Loucy (cell line): ENCODE measurements around the gene C17orf50.

Experiments
- H2AFZ ChIP-seq: fragments of 200-600 bp; sonication (generic); 2 replicates; pipeline ENCODE4 v1.6.0; 2016; ENCODE audit warnings: antibody characterized with exemption, mild to moderate bottlenecking, low read length, moderate library complexity
- H3F3A ChIP-seq: fragments of 200-600 bp; 2 replicates; pipeline ENCODE4 v1.6.0; 2016; ENCODE audit warnings: antibody characterized with exemption, low read depth, mild to moderate bottlenecking
- H3K27me3 ChIP-seq: fragments of 200-600 bp; sonication (generic); 2 replicates; pipeline ENCODE4 v1.6.1; 2014; ENCODE audit warnings: low read length, mild to moderate bottlenecking; ENCODE audit not compliant: insufficient read depth, poor library complexity, severe bottlenecking
- H3K36me3 ChIP-seq: fragments of 200-600 bp; sonication (generic); 2 replicates; pipeline ENCODE4 v1.6.1; 2016; ENCODE audit warnings: low read length; ENCODE audit not compliant: insufficient read depth
- H3K4me1 ChIP-seq: fragments of 200-600 bp; sonication (generic); 2 replicates; pipeline ENCODE4 v1.5.1; 2014; ENCODE audit warnings: low read length, mild to moderate bottlenecking; ENCODE audit not compliant: insufficient read depth, poor library complexity, severe bottlenecking
- H3K4me2 ChIP-seq: fragments of 200-600 bp; sonication (generic); 2 replicates; pipeline ENCODE4 v1.6.0; 2014; ENCODE audit warnings: antibody characterized with exemption, low read length, low read depth, mild to moderate bottlenecking; ENCODE audit not compliant: poor library complexity, severe bottlenecking
- H3K4me3 ChIP-seq: fragments of 200-600 bp; sonication (generic); 2 replicates; pipeline ENCODE4 v1.5.1; 2014; ENCODE audit warnings: low read length, mild to moderate bottlenecking, mixed read lengths; ENCODE audit not compliant: poor library complexity, severe bottlenecking
- H3K79me2 ChIP-seq: fragments of 200-600 bp; sonication (generic); 2 replicates; pipeline ENCODE4 v1.6.1; 2014; ENCODE audit warnings: low read length; ENCODE audit not compliant: insufficient read depth
- H3K9ac ChIP-seq: fragments of 200-600 bp; sonication (generic); 2 replicates; pipeline ENCODE4 v1.6.0; 2014; ENCODE audit warnings: mild to moderate bottlenecking, low read depth, low read length, moderate library complexity; ENCODE audit not compliant: poor library complexity, severe bottlenecking
- H3K9me2 ChIP-seq: fragments of 200-600 bp; sonication (generic); replicated peaks from 2 replicates; pipeline ENCODE4 v1.6.1; 2016; ENCODE audit warnings: low read depth, low read length, mixed read lengths
- H3K9me3 ChIP-seq: fragments of 200-600 bp; sonication (generic); 2 replicates; pipeline ENCODE4 v1.6.1; 2014; ENCODE audit warnings: mild to moderate bottlenecking, antibody characterized with exemption, low read length, low read depth; ENCODE audit not compliant: insufficient read depth
- H4K20me1 ChIP-seq: fragments of 200-600 bp; sonication (generic); 2 replicates; pipeline ENCODE4 v1.6.0; 2014; ENCODE audit warnings: antibody characterized with exemption, low read length, mild to moderate bottlenecking; ENCODE audit not compliant: insufficient read depth, poor library complexity, severe bottlenecking
- EZH2phosphoT487 ChIP-seq: fragments of 200-600 bp; IDR thresholded peaks from 2 replicates; pipeline ENCODE4 v1.6.1; 2018; ENCODE audit warnings: antibody characterized with exemption, mild to moderate bottlenecking, moderate library complexity, borderline replicate concordance
- TF ChIP-seq, protein P1 (sequence below): fragments of 200-600 bp; sonication (generic); conservative IDR thresholded peaks from 2 replicates; pipeline ENCODE4 v1.5.1; 2014; ENCODE audit warnings: mild to moderate bottlenecking, antibody characterized with exemption, low read length

The C17orf50 gene

GRCh38 chr17:35742496-35742895 is 18.2 kb upstream of the C17orf50 start:
- TF ChIP-seq EZH2phosphoT487 = no peak
- TF ChIP-seq, protein P1, sequence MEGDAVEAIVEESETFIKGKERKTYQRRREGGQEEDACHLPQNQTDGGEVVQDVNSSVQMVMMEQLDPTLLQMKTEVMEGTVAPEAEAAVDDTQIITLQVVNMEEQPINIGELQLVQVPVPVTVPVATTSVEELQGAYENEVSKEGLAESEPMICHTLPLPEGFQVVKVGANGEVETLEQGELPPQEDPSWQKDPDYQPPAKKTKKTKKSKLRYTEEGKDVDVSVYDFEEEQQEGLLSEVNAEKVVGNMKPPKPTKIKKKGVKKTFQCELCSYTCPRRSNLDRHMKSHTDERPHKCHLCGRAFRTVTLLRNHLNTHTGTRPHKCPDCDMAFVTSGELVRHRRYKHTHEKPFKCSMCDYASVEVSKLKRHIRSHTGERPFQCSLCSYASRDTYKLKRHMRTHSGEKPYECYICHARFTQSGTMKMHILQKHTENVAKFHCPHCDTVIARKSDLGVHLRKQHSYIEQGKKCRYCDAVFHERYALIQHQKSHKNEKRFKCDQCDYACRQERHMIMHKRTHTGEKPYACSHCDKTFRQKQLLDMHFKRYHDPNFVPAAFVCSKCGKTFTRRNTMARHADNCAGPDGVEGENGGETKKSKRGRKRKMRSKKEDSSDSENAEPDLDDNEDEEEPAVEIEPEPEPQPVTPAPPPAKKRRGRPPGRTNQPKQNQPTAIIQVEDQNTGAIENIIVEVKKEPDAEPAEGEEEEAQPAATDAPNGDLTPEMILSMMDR = no peak
- H3K4me1 ChIP-seq = no peaks in the 10 kb centered on the region
- H3K9me3 ChIP-seq = no peaks in the 10 kb centered on the region
- no peaks in the 10 kb centered on the region for H4K20me1 ChIP-seq
- no peak overlapping the region for H3K9ac ChIP-seq
- H3K36me3 ChIP-seq = no peaks in the 10 kb centered on the region
- H2AFZ ChIP-seq = no peak overlapping the region
- no peaks in the 10 kb centered on the region for H3K9me2 ChIP-seq
- H3K4me2 ChIP-seq = no peak overlapping the region
- no peaks in the 10 kb centered on the region for H3K27me3 ChIP-seq
- H3F3A ChIP-seq = no peaks in the 10 kb centered on the region
- H3K4me3 ChIP-seq = no peak overlapping the region
- H3K79me2 ChIP-seq = no peaks in the 10 kb centered on the region

DNA sequence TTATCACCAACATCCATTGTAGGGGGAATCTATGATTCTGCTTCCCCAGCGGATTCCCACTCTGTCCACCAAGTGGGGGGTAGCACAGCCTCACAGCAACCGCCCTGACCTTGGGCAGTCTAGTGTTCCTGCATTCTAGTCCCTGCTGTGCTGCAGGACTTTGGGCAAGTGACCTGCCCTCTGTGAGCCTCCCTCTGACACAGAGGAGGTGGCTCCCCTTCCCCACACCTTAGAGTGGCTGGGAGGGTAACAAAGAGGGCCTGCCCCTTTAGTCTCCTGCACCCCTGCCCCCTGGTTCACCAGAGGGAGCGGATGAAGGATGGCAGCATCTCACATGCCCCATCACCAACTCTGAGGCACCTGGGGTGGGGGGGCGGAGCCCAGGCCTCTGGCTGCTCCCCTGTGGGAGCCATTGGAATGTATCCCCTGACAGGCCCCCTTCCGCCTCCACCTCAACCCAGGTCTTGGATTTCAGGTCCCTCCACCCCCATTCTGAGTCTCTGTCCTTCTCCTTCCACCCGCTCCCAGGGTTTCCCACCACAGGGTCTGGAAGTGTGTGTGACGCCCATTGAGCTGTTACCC is 17.7 kb upstream of the C17orf50 start:
- Histone ChIP-seq H3K4me1 (no peaks in the 10 kb centered on the region), H4K20me1 (no peaks in the 10 kb centered on the region), H3K36me3 (no peaks in the 10 kb centered on the region), H3K9me2 (no peaks in the 10 kb centered on the region), H2AFZ (no peak overlapping the region), H3F3A (no peaks in the 10 kb centered on the region), H3K9ac (no peak overlapping the region), H3K79me2 (no peaks in the 10 kb centered on the region), H3K9me3 (no peaks in the 10 kb centered on the region), H3K4me2 (no peak overlapping the region), H3K4me3 (no peak overlapping the region), H3K27me3 (no peaks in the 10 kb centered on the region)
- TF ChIP-seq EZH2phosphoT487 = no peak
- TF ChIP-seq, protein P1 = no peak

GRCh38 chr17:35743626-35744328 is 16.9 kb upstream of the C17orf50 start:
- no peaks in the 10 kb centered on the region for H4K20me1 ChIP-seq
- H3K79me2 ChIP-seq = no peaks in the 10 kb centered on the region
- H3K27me3 ChIP-seq = no peaks in the 10 kb centered on the region
- H2AFZ ChIP-seq = no peak overlapping the region
- H3K9me2 ChIP-seq = no peaks in the 10 kb centered on the region
- no peaks in the 10 kb centered on the region for H3K4me1 ChIP-seq
- H3K36me3 ChIP-seq = no peaks in the 10 kb centered on the region
- H3K9ac ChIP-seq = no peak overlapping the region
- H3K9me3 ChIP-seq = no peaks in the 10 kb centered on the region
- TF ChIP-seq, protein P1 = no peak
- TF ChIP-seq EZH2phosphoT487 = no peak
- no peak overlapping the region for H3K4me2 ChIP-seq
- no peak overlapping the region for H3K4me3 ChIP-seq
- no peaks in the 10 kb centered on the region for H3F3A ChIP-seq
